Endothelial cell of umbilical vein (primary cell): ENCODE results near the gene DPP7. TPM values are rescaled to one million over a fixed set of nuclear protein-coding genes. Genes with fewer than 3 reads are reported as not detected.

Experiments
- BruUV-seq: library from RNA; stranded (reverse); fragments of 400-500 nt; replicated peaks from 2 replicates; lab custom pipeline; 2021; lab: Mats Ljungman, UMichigan
- CTCF ChIA-PET: fragments of 300-600, 350-600 bp; sonication (Branson Sonifier 250); formaldehyde crosslinking; loops from one replicate; lab custom pipeline; 2021; ENCODE audit warnings: antibody characterized with exemption, inconsistent platforms; lab: Charles Lee
- POLR2A ChIA-PET: fragments of 300-600, 350-600 bp; sonication (Branson Sonifier 250); formaldehyde crosslinking; loops from one replicate; lab custom pipeline; 2021; ENCODE audit warnings: antibody characterized with exemption, inconsistent platforms; lab: Charles Lee
- DNase-seq: peaks from one replicate; pipeline ENCODE4 v3.0.0-alpha.2; 2011; ENCODE audit warnings: low read depth, low spot score
- FAIRE-seq: peaks from 2 replicates; lab custom pipeline; 2011; peaks lifted over from hg19 to GRCh38; lab: Jason Lieb, UNC
- H2AFZ ChIP-seq: 2 replicates; pipeline ENCODE4 v1.6.0; 2012; ENCODE audit warnings: low read depth, low read length, control low read depth, inconsistent platforms
- H3K27ac ChIP-seq: 2 replicates; pipeline ENCODE4 v1.5.1; 2011; ENCODE audit warnings: low read depth, mild to moderate bottlenecking, control low read depth, low read length, moderate library complexity; ENCODE audit not compliant: insufficient read depth
- H3K27me3 ChIP-seq, 2 experiments: 2 replicates each; pipeline versions ENCODE4 v1.6.0 to v1.6.1; 2011; ENCODE audit warnings: low read length in 2 of 2, mixed read lengths in 1 of 2; ENCODE audit not compliant: control insufficient read depth in 2 of 2, insufficient read depth in 2 of 2
- H3K36me3 ChIP-seq, 2 experiments: 2 replicates in 1 of 2; 3 replicates in 1 of 2; pipeline ENCODE4 v1.5.1; 2011; ENCODE audit warnings: low read length in 2 of 2, mild to moderate bottlenecking in 1 of 2, moderate library complexity in 1 of 2; ENCODE audit not compliant: control insufficient read depth in 2 of 2, insufficient read depth in 2 of 2; ENCODE audit errors: extremely low read depth in 1 of 2
- H3K4me1 ChIP-seq: 3 replicates; pipeline ENCODE4 v1.5.1; 2011; ENCODE audit warnings: mild to moderate bottlenecking, low read length; ENCODE audit not compliant: control insufficient read depth, insufficient read depth; ENCODE audit errors: extremely low read depth
- H3K4me2 ChIP-seq: 2 replicates; pipeline ENCODE4 v1.6.1; 2011; ENCODE audit warnings: low read length, control low read depth, mixed read lengths; ENCODE audit not compliant: insufficient read depth
- H3K4me3 ChIP-seq, 3 experiments: fragments of 200-600 bp in 1 of 3; sonication (generic), shearing (Covaris generic) in 1 of 3; replicated peaks in 1 of 3; 2 replicates each; pipeline ENCODE4 v1.5.1; 2011 to 2016; ENCODE audit warnings: control low read depth in 3 of 3, low read length in 3 of 3, mild to moderate bottlenecking in 2 of 3, inconsistent platforms in 1 of 3, low read depth in 1 of 3, moderate library complexity in 1 of 3; ENCODE audit not compliant: insufficient read depth in 1 of 3
- H3K79me2 ChIP-seq: 2 replicates; pipeline ENCODE4 v1.6.0; 2012; ENCODE audit warnings: low read length, inconsistent platforms; ENCODE audit not compliant: control insufficient read depth, insufficient read depth
- H3K9ac ChIP-seq: replicated peaks from 2 replicates; pipeline ENCODE3; 2011; ENCODE audit warnings: low read length, control low read depth; ENCODE audit not compliant: insufficient read depth; ENCODE audit errors: extremely low read depth
- H3K9me1 ChIP-seq: replicated peaks from 3 replicates; pipeline ENCODE4 v1.6.0; 2011; ENCODE audit warnings: mild to moderate bottlenecking, low read length; ENCODE audit not compliant: control insufficient read depth, insufficient read depth; ENCODE audit errors: extremely low read depth
- H3K9me3 ChIP-seq: replicated peaks from 2 replicates; pipeline ENCODE4 v1.5.1; 2012; ENCODE audit warnings: low read length, inconsistent platforms; ENCODE audit not compliant: control insufficient read depth, insufficient read depth
- H4K20me1 ChIP-seq: replicated peaks from 2 replicates; pipeline ENCODE3; 2011; ENCODE audit warnings: mild to moderate bottlenecking, low read length; ENCODE audit not compliant: control insufficient read depth, insufficient read depth; ENCODE audit errors: extremely low read depth
- EZH2 ChIP-seq: IDR thresholded peaks from 2 replicates; pipeline ENCODE4 v1.6.1; 2012; ENCODE audit warnings: borderline replicate concordance, low read depth, mild to moderate bottlenecking, moderate library complexity, low read length, inconsistent platforms; ENCODE audit not compliant: severe bottlenecking
- FOS ChIP-seq: IDR thresholded peaks from 2 replicates; pipeline ENCODE4 v1.6.1; 2011; ENCODE audit warnings: mild to moderate bottlenecking, low read length, moderate library complexity, borderline replicate concordance; ENCODE audit not compliant: insufficient read depth
- GATA2 ChIP-seq: IDR thresholded peaks from 2 replicates; pipeline ENCODE4 v1.7.0; 2011; ENCODE audit warnings: low read depth, mild to moderate bottlenecking, moderate library complexity, mixed read lengths, low read length; ENCODE audit not compliant: insufficient read length, insufficient read depth
- JUN ChIP-seq: IDR thresholded peaks from 2 replicates; pipeline ENCODE4 v1.6.1; 2011; ENCODE audit warnings: borderline replicate concordance, low read depth; ENCODE audit not compliant: insufficient read length, insufficient read depth
- MYC ChIP-seq: IDR thresholded peaks from one replicate; pipeline ENCODE4 v1.6.1; 2011; ENCODE audit warnings: mild to moderate bottlenecking, low read depth, low read length
- POLR2A ChIP-seq: IDR thresholded peaks from 2 replicates; pipeline ENCODE4 v1.6.1; 2012; ENCODE audit warnings: low read depth, mild to moderate bottlenecking, control low read depth, low read length
- POLR2AphosphoS5 ChIP-seq: IDR thresholded peaks from 2 replicates; pipeline ENCODE4 v1.6.1; 2012; ENCODE audit warnings: low read depth, mild to moderate bottlenecking, control low read depth, low read length, moderate library complexity; ENCODE audit not compliant: insufficient read depth
- dilution Hi-C: fragments of 300-500 bp; cut with MboI; formaldehyde crosslinking; loops from one replicate; pipeline ENCODE4 v1.15.0; 2019; ENCODE audit warnings: low sequenced_read_pairs; ENCODE audit not compliant: extremely low pct_ligation_motif_present
- intact Hi-C: fragments of 100-400 bp; cut with micrococcal nuclease; formaldehyde crosslinking; loops from one replicate; pipeline ENCODE4 v1.10.0; 2022
- polyA plus RNA-seq, 4 experiments: library from polyadenylated mRNA; depleted of rRNA in 3 of 4; stranded (reverse) in 3 of 4; unstranded in 1 of 4; fragments of >200 nt; gene quantifications; 2 replicates each; pipeline versions ENCODE4 v1.2.1 to v1.2.3, GENCODE V29; 2011 to 2012; ENCODE audit warnings: missing spikeins in 1 of 4
- total RNA-seq: library from RNA; stranded (reverse); gene quantifications from 2 replicates; pipeline ENCODE4 v1.2.3, GENCODE V29; 2021
- TF ChIP-seq, protein P1 (sequence below), 2 donors: IDR thresholded peaks; 1 replicate in 1 of 2; 2 replicates in 1 of 2; pipeline ENCODE4 v1.5.1; 2011; ENCODE audit warnings: low read length in 2 of 2, mild to moderate bottlenecking in 2 of 2, moderate library complexity in 2 of 2, control low read depth in 1 of 2, inconsistent platforms in 1 of 2, low read depth in 1 of 2; ENCODE audit not compliant: insufficient read depth in 1 of 2; ENCODE audit errors: extremely low read depth in 1 of 2
- TF ChIP-seq, protein P2 (sequence below): IDR thresholded peaks from 2 replicates; pipeline ENCODE4 v1.6.1; 2011; ENCODE audit not compliant: insufficient read depth, insufficient read length

The DPP7 gene
- total and polyA plus RNA-seq, 2 donors (not counting 3 experiments of a cell fraction or from before 2014, with no cell fraction given), result 149 to 200 TPM

GRCh38 chr9:137086531-137087408 lies 27.8 kb downstream of the DPP7 start, which contains the start of gene MAN1B1:
MAN1B1 (plus strand) TSS chr9:137086985; CDS start chr9:137087000, 15 bp downstream.
- H3K79me2 ChIP-seq, result no peaks in the 10 kb centered on the region
- CTCF ChIA-PET, result interaction anchor here (0.7 to 1.8 kb wide), 10 partner anchors 9 to 150 kb away, joined by 3 to 12 read pairs (median 7); partner anchors contain the start of genes RNF224, SAPCD2 and UAP1L1
- H3K4me3 ChIP-seq, result peak within 1 kb of the TSS; percentile 42 to 62 (median 47)
- FAIRE-seq (peak; percentile 99), DNase-seq (peak; percentile 100)
- no TSS peak for BruUV-seq
- POLR2A ChIA-PET, result interaction anchor here (0.6 to 1.7 kb wide), 7 partner anchors 10 to 155 kb away, joined by 3 to 10 read pairs (median 3); partner anchors contain the start of genes NPDC1, SAPCD2 and TUBB4B
- H4K20me1 ChIP-seq, result no peaks in the 10 kb centered on the region
- peak within 1 kb of the TSS; percentile 48 for H3K27ac ChIP-seq
- peaks cover 28% of the 10 kb centered on the region for H3K4me1 ChIP-seq
- TF ChIP-seq FOS (no peak), POLR2AphosphoS5 (peak; percentile 65), POLR2A (peak; percentile 89), EZH2 (no peak), MYC (peak; percentile 94), JUN (no peak), GATA2 (no peak)
- TF ChIP-seq, protein P1, sequence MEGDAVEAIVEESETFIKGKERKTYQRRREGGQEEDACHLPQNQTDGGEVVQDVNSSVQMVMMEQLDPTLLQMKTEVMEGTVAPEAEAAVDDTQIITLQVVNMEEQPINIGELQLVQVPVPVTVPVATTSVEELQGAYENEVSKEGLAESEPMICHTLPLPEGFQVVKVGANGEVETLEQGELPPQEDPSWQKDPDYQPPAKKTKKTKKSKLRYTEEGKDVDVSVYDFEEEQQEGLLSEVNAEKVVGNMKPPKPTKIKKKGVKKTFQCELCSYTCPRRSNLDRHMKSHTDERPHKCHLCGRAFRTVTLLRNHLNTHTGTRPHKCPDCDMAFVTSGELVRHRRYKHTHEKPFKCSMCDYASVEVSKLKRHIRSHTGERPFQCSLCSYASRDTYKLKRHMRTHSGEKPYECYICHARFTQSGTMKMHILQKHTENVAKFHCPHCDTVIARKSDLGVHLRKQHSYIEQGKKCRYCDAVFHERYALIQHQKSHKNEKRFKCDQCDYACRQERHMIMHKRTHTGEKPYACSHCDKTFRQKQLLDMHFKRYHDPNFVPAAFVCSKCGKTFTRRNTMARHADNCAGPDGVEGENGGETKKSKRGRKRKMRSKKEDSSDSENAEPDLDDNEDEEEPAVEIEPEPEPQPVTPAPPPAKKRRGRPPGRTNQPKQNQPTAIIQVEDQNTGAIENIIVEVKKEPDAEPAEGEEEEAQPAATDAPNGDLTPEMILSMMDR (IDR thresholded peaks at IDR 0.05; ENCODE audit: extremely low read depth in 1 of 2, insufficient read depth in 1 of 2, low read depth in 1 of 2, low read length in 2 of 2), result no peak
- TF ChIP-seq, protein P2, sequence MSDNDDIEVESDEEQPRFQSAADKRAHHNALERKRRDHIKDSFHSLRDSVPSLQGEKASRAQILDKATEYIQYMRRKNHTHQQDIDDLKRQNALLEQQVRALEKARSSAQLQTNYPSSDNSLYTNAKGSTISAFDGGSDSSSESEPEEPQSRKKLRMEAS, result peak; percentile 90
- H3K9me3 ChIP-seq, result no peaks in the 10 kb centered on the region
- peak within 1 kb of the TSS; percentile 59 for H3K9ac ChIP-seq
- peak within 1 kb of the TSS; percentile 52 for H2AFZ ChIP-seq
- H3K27me3 ChIP-seq, result no peaks in the 10 kb centered on the region
- H3K36me3 ChIP-seq, result peaks cover 0 to 18% of the 10 kb centered on the region in 2 experiments
- peak within 1 kb of the TSS; percentile 90 for H3K4me2 ChIP-seq
- dilution Hi-C loops, result no loop called here
- intact Hi-C loops, result loop anchor here (1.0 to 2.0 kb wide), 3 partner anchors 28 to 58 kb away; partner anchors contain the start of genes ABCA2, DPP7 and NPDC1
- no peaks in the 10 kb centered on the region for H3K9me1 ChIP-seq
